Trophoblast cell (in vitro differentiated cells and primary cell): Measurements from ENCODE around the gene METTL26.

ENCODE experiments used
- DNase-seq, 2 donors: peaks; one replicate each; pipeline ENCODE4 v3.0.0-alpha.2; 2016
- H2AFZ ChIP-seq: 2 replicates; pipeline ENCODE4 v1.6.1; 2013; ENCODE audit warnings: low read length, moderate library complexity, mild to moderate bottlenecking; ENCODE audit not compliant: insufficient read depth, poor library complexity
- H2AK5ac ChIP-seq: 2 replicates; pipeline ENCODE4 v1.6.1; 2013; ENCODE audit warnings: mild to moderate bottlenecking, low read length
- H2BK120ac ChIP-seq: 2 replicates; pipeline ENCODE4 v1.6.1; 2013; ENCODE audit warnings: low read length, mild to moderate bottlenecking, moderate library complexity; ENCODE audit not compliant: insufficient read depth, poor library complexity
- H2BK12ac ChIP-seq: 2 replicates; pipeline ENCODE4 v1.6.1; 2013; ENCODE audit warnings: mild to moderate bottlenecking, low read length, moderate library complexity
- H2BK5ac ChIP-seq: 2 replicates; pipeline ENCODE4 v1.6.1; 2013; ENCODE audit warnings: low read length, low read depth, moderate library complexity, mild to moderate bottlenecking; ENCODE audit not compliant: poor library complexity
- H3K14ac ChIP-seq: 2 replicates; pipeline ENCODE4 v1.6.1; 2013; ENCODE audit warnings: mild to moderate bottlenecking, low read length
- H3K18ac ChIP-seq: 2 replicates; pipeline ENCODE4 v1.6.1; 2013; ENCODE audit warnings: mild to moderate bottlenecking, low read length
- H3K23ac ChIP-seq: 2 replicates; pipeline ENCODE4 v1.6.1; 2013; ENCODE audit warnings: low read length
- H3K27ac ChIP-seq: 2 replicates; pipeline ENCODE4 v1.5.1; 2013; ENCODE audit warnings: low read depth, mild to moderate bottlenecking, inconsistent platforms, low read length, moderate library complexity
- H3K27me3 ChIP-seq: 2 replicates; pipeline ENCODE4 v1.6.1; 2013; ENCODE audit warnings: inconsistent platforms, mild to moderate bottlenecking, low read length, moderate library complexity; ENCODE audit not compliant: insufficient read depth
- H3K36me3 ChIP-seq, 2 experiments: 1 replicate in 1 of 2; 2 replicates in 1 of 2; pipeline ENCODE4 v1.6.1; 2013; ENCODE audit warnings: low read length in 2 of 2, mild to moderate bottlenecking in 2 of 2, moderate library complexity in 1 of 2; ENCODE audit not compliant: insufficient read depth in 2 of 2, control insufficient read depth in 1 of 2
- H3K4ac ChIP-seq: 2 replicates; pipeline ENCODE4 v1.6.1; 2013; ENCODE audit warnings: low read depth, mild to moderate bottlenecking, low read length, moderate library complexity
- H3K4me1 ChIP-seq, 2 experiments: 1 replicate in 1 of 2; 2 replicates in 1 of 2; pipeline ENCODE4 v1.6.1; 2013; ENCODE audit warnings: low read length in 2 of 2, mild to moderate bottlenecking in 2 of 2, moderate library complexity in 1 of 2; ENCODE audit not compliant: insufficient read depth in 2 of 2, control insufficient read depth in 1 of 2
- H3K4me2 ChIP-seq: 2 replicates; pipeline ENCODE4 v1.6.1; 2013; ENCODE audit warnings: inconsistent platforms, mild to moderate bottlenecking, low read length, moderate library complexity
- H3K4me3 ChIP-seq: 2 replicates; pipeline ENCODE4 v1.5.1; 2013; ENCODE audit warnings: mild to moderate bottlenecking, low read depth, low read length, inconsistent platforms
- H3K79me1 ChIP-seq: one replicate; pipeline ENCODE4 v1.6.1; 2013; ENCODE audit warnings: low read length
- H3K79me2 ChIP-seq: 2 replicates; pipeline ENCODE4 v1.6.1; 2013; ENCODE audit warnings: low read length, mild to moderate bottlenecking; ENCODE audit not compliant: control insufficient read depth, insufficient read depth, poor library complexity
- H3K9ac ChIP-seq: 2 replicates; pipeline ENCODE4 v1.6.1; 2013; ENCODE audit warnings: mild to moderate bottlenecking, low read length
- H3K9me3 ChIP-seq: 2 replicates; pipeline ENCODE4 v1.6.1; 2013; ENCODE audit warnings: low read depth, mild to moderate bottlenecking, control low read depth, inconsistent platforms, low read length; ENCODE audit not compliant: insufficient read depth
- H4K12ac ChIP-seq: 2 replicates; pipeline ENCODE4 v1.6.1; 2013; ENCODE audit warnings: low read depth, mild to moderate bottlenecking, low read length, moderate library complexity
- H4K8ac ChIP-seq: 2 replicates; pipeline ENCODE4 v1.6.1; 2013; ENCODE audit warnings: low read depth, mild to moderate bottlenecking, low read length, moderate library complexity
- H4K91ac ChIP-seq: one replicate; pipeline ENCODE4 v1.6.1; 2013; ENCODE audit warnings: low read depth, mild to moderate bottlenecking, low read length, moderate library complexity
- WGBS: extraction: QIAGEN DNeasy Blood & Tissue Kit; methylation state at CpG from one replicate; pipeline ENCODE4 v1.1.7; 2013; ENCODE audit warnings: missing lambda C conversion rate; ENCODE audit not compliant: insufficient read length, insufficient coverage; ENCODE audit errors: extremely low coverage; 5-methylcytosine and 5-hydroxymethylcytosine counted together

The METTL26 gene

DNA sequence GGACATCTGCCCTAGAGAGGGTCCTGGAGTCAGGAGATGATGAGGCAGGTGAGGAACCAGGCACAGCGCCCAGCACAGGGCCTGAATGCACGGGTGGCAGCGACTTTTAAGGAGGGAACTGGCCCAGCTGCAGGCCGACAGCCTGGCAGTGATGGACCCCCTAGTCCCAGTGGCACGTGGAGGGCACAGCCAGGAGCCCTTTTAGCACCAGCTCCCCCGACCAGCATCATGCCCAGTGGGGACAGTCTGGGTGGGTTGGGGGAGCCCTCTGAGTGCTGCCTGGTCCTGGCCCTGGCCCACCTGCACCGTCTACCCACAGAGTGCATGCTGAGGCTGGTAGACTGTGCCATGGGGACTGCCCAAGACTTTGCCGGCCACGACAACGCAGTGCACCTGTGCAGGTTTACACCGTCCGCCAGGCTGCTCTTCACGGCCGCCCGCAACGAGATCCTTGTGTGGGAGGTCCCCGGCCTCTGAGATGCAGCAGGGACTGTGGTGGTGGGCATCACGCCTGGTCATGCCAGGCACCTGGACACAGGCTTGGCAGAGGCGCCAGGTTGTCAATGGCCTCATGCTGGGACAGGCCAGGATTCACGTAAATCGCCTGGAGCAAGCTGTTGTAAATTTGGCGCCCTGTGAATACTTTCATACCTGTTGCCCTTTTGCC, 31.1 kb upstream of the METTL26 start:
- H4K12ac ChIP-seq, result peak overlapping the region; percentile 36
- no peak overlapping the region for H3K4ac ChIP-seq
- no peaks in the 10 kb centered on the region for H3K9me3 ChIP-seq
- peak overlapping the region; percentile 30 for H4K8ac ChIP-seq
- peaks cover 34 to 42% of the 10 kb centered on the region in 2 experiments for H3K36me3 ChIP-seq
- H3K27ac ChIP-seq, result no peak overlapping the region
- no peak overlapping the region for H4K91ac ChIP-seq
- no peak overlapping the region for H2BK120ac ChIP-seq
- no peak overlapping the region for H3K9ac ChIP-seq
- H3K27me3 ChIP-seq, result no peaks in the 10 kb centered on the region
- H3K14ac ChIP-seq, result no peak overlapping the region
- no peak overlapping the region for H2AFZ ChIP-seq
- peaks cover 8% of the 10 kb centered on the region for H3K79me2 ChIP-seq
- H2AK5ac ChIP-seq, result peak overlapping the region; percentile 10
- WGBS, result no CpG with 5 or more reads among the region's 22 CpGs
- no peak overlapping the region for H3K4me2 ChIP-seq
- peaks cover 5% of the 10 kb centered on the region for H3K79me1 ChIP-seq
- H3K4me3 ChIP-seq, result no peak overlapping the region
- peaks cover 7% of the 10 kb centered on the region in 2 experiments for H3K4me1 ChIP-seq
- no peak overlapping the region for H2BK5ac ChIP-seq
- no peak overlapping the region for H3K18ac ChIP-seq
- no peak for DNase-seq
- no peak overlapping the region for H3K23ac ChIP-seq
- H2BK12ac ChIP-seq, result peak overlapping the region; percentile 5

DNA sequence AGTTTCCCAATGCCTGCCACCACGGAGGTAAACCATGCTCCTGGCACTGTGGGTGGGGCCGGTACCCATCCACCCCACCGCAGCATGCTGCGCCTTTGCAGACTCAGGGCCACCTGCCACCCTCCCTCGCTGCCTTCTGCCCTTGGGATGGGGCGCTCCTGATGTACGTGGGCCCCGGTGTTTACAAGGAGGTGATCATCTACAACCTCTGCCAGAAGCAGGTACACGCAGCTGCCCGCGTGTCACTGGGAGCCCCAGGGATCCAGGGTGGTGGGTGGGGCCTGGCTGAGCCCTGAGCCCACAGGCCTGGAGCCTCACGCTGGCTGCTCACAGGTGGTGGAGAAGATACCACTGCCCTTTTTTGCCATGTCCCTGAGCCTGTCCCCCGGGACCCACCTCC, 30.5 kb upstream of the METTL26 start:
- no peak for DNase-seq
- Histone ChIP-seq H3K18ac (no peak overlapping the region), H3K4me3 (no peak overlapping the region), H3K27me3 (no peaks in the 10 kb centered on the region), H3K9me3 (no peaks in the 10 kb centered on the region), H2BK120ac (no peak overlapping the region), H2AFZ (no peak overlapping the region), H3K27ac (no peak overlapping the region), H3K9ac (no peak overlapping the region), H2BK5ac (no peak overlapping the region), H4K91ac (no peak overlapping the region), H3K23ac (no peak overlapping the region), H3K14ac (no peak overlapping the region), H2AK5ac (no peak overlapping the region), H3K79me2 (peaks cover 8% of the 10 kb centered on the region), H3K79me1 (peaks cover 5% of the 10 kb centered on the region), H3K4me1 (peaks cover 7% of the 10 kb centered on the region in 2 experiments), H4K12ac (no peak overlapping the region), H4K8ac (no peak overlapping the region), H3K36me3 (peaks cover 28 to 42% of the 10 kb centered on the region in 2 experiments), H2BK12ac (no peak overlapping the region), H3K4ac (no peak overlapping the region), H3K4me2 (no peak overlapping the region)
- no CpG with 5 or more reads among the region's 13 CpGs for WGBS

DNA sequence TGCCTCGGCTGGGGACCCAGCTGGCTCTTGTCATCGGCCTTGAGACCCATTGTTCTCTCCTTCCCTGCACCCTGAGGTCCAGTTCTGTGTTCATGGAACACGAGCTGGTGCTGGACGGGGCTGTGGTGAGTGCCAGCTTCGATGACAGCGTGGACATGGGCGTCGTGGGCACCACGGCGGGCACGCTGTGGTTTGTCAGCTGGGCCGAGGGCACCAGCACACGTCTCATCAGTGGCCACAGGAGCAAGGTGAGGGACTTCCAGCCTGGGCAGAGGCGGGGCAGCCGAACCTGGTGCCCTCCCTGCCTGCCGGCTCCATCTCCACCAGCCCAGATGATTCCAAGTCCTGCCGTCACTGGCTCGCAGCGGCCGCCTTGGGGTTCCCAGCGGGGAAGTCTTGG, 26.5 kb upstream of the METTL26 start:
- no peak overlapping the region for H4K91ac ChIP-seq
- peaks cover 6 to 8% of the 10 kb centered on the region in 2 experiments for H3K4me1 ChIP-seq
- no peak overlapping the region for H4K12ac ChIP-seq
- no peak overlapping the region for H3K4ac ChIP-seq
- no peak overlapping the region for H3K18ac ChIP-seq
- no peak overlapping the region for H2AFZ ChIP-seq
- WGBS, result no CpG with 5 or more reads among the region's 21 CpGs
- H3K79me2 ChIP-seq, result no peaks in the 10 kb centered on the region
- H3K9ac ChIP-seq, result no peak overlapping the region
- no peak overlapping the region for H2AK5ac ChIP-seq
- H3K23ac ChIP-seq, result no peak overlapping the region
- no peaks in the 10 kb centered on the region for H3K79me1 ChIP-seq
- H3K14ac ChIP-seq, result no peak overlapping the region
- H2BK120ac ChIP-seq, result no peak overlapping the region
- DNase-seq, result no peak
- no peak overlapping the region for H3K4me2 ChIP-seq
- H4K8ac ChIP-seq, result no peak overlapping the region
- no peak overlapping the region for H2BK12ac ChIP-seq
- H3K36me3 ChIP-seq, result peaks cover 17 to 27% of the 10 kb centered on the region in 2 experiments
- no peaks in the 10 kb centered on the region for H3K9me3 ChIP-seq
- no peak overlapping the region for H2BK5ac ChIP-seq
- H3K27ac ChIP-seq, result no peak overlapping the region
- H3K4me3 ChIP-seq, result no peak overlapping the region
- no peaks in the 10 kb centered on the region for H3K27me3 ChIP-seq

DNA sequence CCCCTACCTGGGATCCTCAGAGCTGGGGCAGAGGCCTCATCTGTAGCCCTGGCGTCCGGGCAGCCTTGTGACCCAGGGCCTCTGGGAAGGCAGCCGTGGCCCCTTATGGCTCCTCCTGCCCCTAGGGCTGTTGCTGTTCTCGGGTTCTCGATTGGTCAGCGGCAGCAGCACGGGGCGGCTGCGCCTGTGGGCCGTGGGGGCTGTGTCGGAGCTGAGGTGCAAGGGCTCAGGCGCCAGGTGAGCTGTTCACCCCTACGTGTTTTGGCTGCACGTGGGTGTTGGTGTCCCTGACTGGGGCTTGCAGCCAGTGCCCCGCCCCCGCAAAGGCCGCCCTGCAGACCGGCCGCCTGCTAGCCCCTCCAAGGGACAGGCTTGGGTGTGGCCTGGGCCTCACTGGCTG, 26.0 kb upstream of the METTL26 start:
- H3K79me1 ChIP-seq, result no peaks in the 10 kb centered on the region
- WGBS, result no CpG with 5 or more reads among the region's 19 CpGs
- H2AK5ac ChIP-seq, result no peak overlapping the region
- no peak overlapping the region for H2BK5ac ChIP-seq
- H2BK12ac ChIP-seq, result no peak overlapping the region
- no peaks in the 10 kb centered on the region for H3K9me3 ChIP-seq
- H2BK120ac ChIP-seq, result no peak overlapping the region
- H3K23ac ChIP-seq, result no peak overlapping the region
- H3K4me2 ChIP-seq, result no peak overlapping the region
- no peak overlapping the region for H2AFZ ChIP-seq
- H3K27ac ChIP-seq, result no peak overlapping the region
- H3K27me3 ChIP-seq, result no peaks in the 10 kb centered on the region
- H3K4me3 ChIP-seq, result no peak overlapping the region
- peaks cover 6 to 8% of the 10 kb centered on the region in 2 experiments for H3K4me1 ChIP-seq
- no peak overlapping the region for H3K18ac ChIP-seq
- no peak overlapping the region for H3K4ac ChIP-seq
- H3K79me2 ChIP-seq, result no peaks in the 10 kb centered on the region
- DNase-seq, result no peak
- no peak overlapping the region for H3K14ac ChIP-seq
- H3K36me3 ChIP-seq, result peaks cover 17 to 31% of the 10 kb centered on the region in 2 experiments
- no peak overlapping the region for H3K9ac ChIP-seq
- no peak overlapping the region for H4K12ac ChIP-seq
- no peak overlapping the region for H4K8ac ChIP-seq
- no peak overlapping the region for H4K91ac ChIP-seq
